ENCODE data around the gene CENPVL1.
"Not testable (repeated sequence)": the region's sequence is repeated elsewhere in the genome, so short reads cannot be mapped to it uniquely, and the experiment has no call there.

GRCh38 chrX:51681808-51682719 is 28.2 kb upstream of the CENPVL1 start:
- not testable (repeated sequence) for TF ChIP-seq EZH2 (IDR thresholded peaks at IDR 0.05; ENCODE audit: borderline replicate concordance, low read length); CTCF (conservative IDR thresholded peaks at IDR 0.05 in 1 of 2, IDR thresholded peaks at IDR 0.05 in 1 of 2; ENCODE audit: extremely low read depth in 1 of 2, insufficient read depth in 1 of 2, low read depth in 1 of 2, low read length in 2 of 2)

Measured in mammary epithelial cell (primary cell).